ENCODE measurements around the gene CALU.

GRCh38 chr7:128773604-128774003 lies 34.4 kb downstream of the CALU start:
- no peak for TF ChIP-seq POLR2A (IDR thresholded peaks at IDR 0.05)
- TF ChIP-seq, protein P1, sequence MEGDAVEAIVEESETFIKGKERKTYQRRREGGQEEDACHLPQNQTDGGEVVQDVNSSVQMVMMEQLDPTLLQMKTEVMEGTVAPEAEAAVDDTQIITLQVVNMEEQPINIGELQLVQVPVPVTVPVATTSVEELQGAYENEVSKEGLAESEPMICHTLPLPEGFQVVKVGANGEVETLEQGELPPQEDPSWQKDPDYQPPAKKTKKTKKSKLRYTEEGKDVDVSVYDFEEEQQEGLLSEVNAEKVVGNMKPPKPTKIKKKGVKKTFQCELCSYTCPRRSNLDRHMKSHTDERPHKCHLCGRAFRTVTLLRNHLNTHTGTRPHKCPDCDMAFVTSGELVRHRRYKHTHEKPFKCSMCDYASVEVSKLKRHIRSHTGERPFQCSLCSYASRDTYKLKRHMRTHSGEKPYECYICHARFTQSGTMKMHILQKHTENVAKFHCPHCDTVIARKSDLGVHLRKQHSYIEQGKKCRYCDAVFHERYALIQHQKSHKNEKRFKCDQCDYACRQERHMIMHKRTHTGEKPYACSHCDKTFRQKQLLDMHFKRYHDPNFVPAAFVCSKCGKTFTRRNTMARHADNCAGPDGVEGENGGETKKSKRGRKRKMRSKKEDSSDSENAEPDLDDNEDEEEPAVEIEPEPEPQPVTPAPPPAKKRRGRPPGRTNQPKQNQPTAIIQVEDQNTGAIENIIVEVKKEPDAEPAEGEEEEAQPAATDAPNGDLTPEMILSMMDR (IDR thresholded peaks at IDR 0.05 in 8 of 11, conservative IDR thresholded peaks at IDR 0.05 in 3 of 11), result no peak

Data from spleen (tissue), 7 donors.